ENCODE measurements around the gene CYP11A1.
"Not testable (repeated sequence)": the region's sequence is repeated elsewhere in the genome, so short reads cannot be mapped to it uniquely, and the experiment has no call there.

The CYP11A1 gene

GRCh38 chr15:74373056-74373650 lies 5.7 kb upstream of the CYP11A1 start:
- no peak for DNase-seq

GRCh38 chr15:74370471-74370870 lies 3.0 kb upstream of the CYP11A1 start:
- no peak for DNase-seq

- no peak for DNase-seq
Measured at GRCh38 chr15:74369756-74370155, 2.3 kb upstream of the CYP11A1 start.

GRCh38 chr15:74369084-74369745 lies 1.8 kb upstream of the CYP11A1 start:
- DNase-seq = no peak

GRCh38 chr15:74368121-74368520 lies 675 bp upstream of the CYP11A1 start:
- no peak for DNase-seq

- DNase-seq = no peak
Measured at GRCh38 chr15:74365598-74366445, 1.6 kb downstream of the CYP11A1 start.

- no peak for DNase-seq
Measured at GRCh38 chr15:74364936-74365597, 2.4 kb downstream of the CYP11A1 start.

GRCh38 chr15:74362482-74362881 lies 5.0 kb downstream of the CYP11A1 start:
- DNase-seq = no peak

GRCh38 chr15:74360855-74361254 lies 6.6 kb downstream of the CYP11A1 start:
- not testable (repeated sequence) for DNase-seq

GRCh38 chr15:74359376-74359775 lies 8.1 kb downstream of the CYP11A1 start:
- DNase-seq = not testable (repeated sequence)

- not testable (repeated sequence) for DNase-seq
Measured at GRCh38 chr15:74357514-74357913, 9.9 kb downstream of the CYP11A1 start.

GRCh38 chr15:74356050-74356449 lies 11.4 kb downstream of the CYP11A1 start:
- DNase-seq = not testable (repeated sequence)

GRCh38 chr15:74353992-74354391 lies 13.5 kb downstream of the CYP11A1 start:
- DNase-seq = not testable (repeated sequence)

- DNase-seq = no peak
Measured at GRCh38 chr15:74352393-74352910, 15.0 kb downstream of the CYP11A1 start.

GRCh38 chr15:74351670-74352069 lies 15.8 kb downstream of the CYP11A1 start:
- DNase-seq = no peak

GRCh38 chr15:74350295-74351275 lies 16.9 kb downstream of the CYP11A1 start:
- no peak for DNase-seq

- no peak for DNase-seq
Measured at GRCh38 chr15:74349241-74349778, 18.1 kb downstream of the CYP11A1 start.

GRCh38 chr15:74347757-74348250 lies 19.6 kb downstream of the CYP11A1 start:
- peak; percentile 8 for DNase-seq

GRCh38 chr15:74345051-74345450 lies 22.4 kb downstream of the CYP11A1 start:
- DNase-seq = no peak

- DNase-seq = no peak
Measured at GRCh38 chr15:74343797-74344127, 23.7 kb downstream of the CYP11A1 start.

GRCh38 chr15:74343127-74343796 lies 24.2 kb downstream of the CYP11A1 start:
- no peak for DNase-seq
